K562 (cell line): ENCODE data around the gene LAPTM5. TPM values are rescaled to one million over a fixed set of nuclear protein-coding genes. Genes with fewer than 3 reads are reported as not detected.
A peak's percentile ranks its signal among the peaks of the same experiment; 100 is the strongest.

Experiments used
- HMG20B ChIP-seq: fragments of 250-450 bp; sonication (Bioruptor Pico); IDR thresholded peaks from 2 replicates; pipeline ENCODE4 v1.5.0; 2021; ENCODE audit warnings: mild to moderate bottlenecking
- MECOM ChIP-seq: fragments of 250-450 bp; sonication (Bioruptor Pico); IDR thresholded peaks from 2 replicates; pipeline ENCODE4 v1.8.0; 2022; ENCODE audit warnings: inconsistent platforms
- PCBP1 ChIP-seq: fragments of 200-400 bp; formaldehyde crosslinking; IDR thresholded peaks from 2 replicates; pipeline ENCODE4 v1.6.1; 2018; ENCODE audit warnings: mild to moderate bottlenecking, low read depth, low read length; ENCODE audit not compliant: poor library complexity, severe bottlenecking
- RBM14 ChIP-seq: fragments of 200-400 bp; formaldehyde crosslinking; IDR thresholded peaks from 2 replicates; pipeline ENCODE4 v1.6.1; 2018; ENCODE audit warnings: low read depth, mild to moderate bottlenecking, low read length, moderate library complexity, borderline replicate concordance; ENCODE audit not compliant: insufficient read depth
- RBM22 ChIP-seq: fragments of 200-400 bp; formaldehyde crosslinking; IDR thresholded peaks from 2 replicates; pipeline ENCODE4 v1.6.1; 2018; ENCODE audit warnings: low read length, low read depth; ENCODE audit not compliant: poor library complexity, severe bottlenecking
- RBM25 ChIP-seq: fragments of 200-400 bp; formaldehyde crosslinking; IDR thresholded peaks from 2 replicates; pipeline ENCODE4 v1.6.1; 2018; ENCODE audit warnings: low read length, low read depth, moderate library complexity; ENCODE audit not compliant: severe bottlenecking
- TRIM24 ChIP-seq, 2 experiments: fragments of 450-650 bp; IDR thresholded peaks; 2 replicates each; pipeline ENCODE4 v1.6.1; 2016
- ZBTB2 ChIP-seq: fragments of 450-650 bp; IDR thresholded peaks from 2 replicates; pipeline ENCODE4 v1.6.1; 2016; ENCODE audit warnings: antibody characterized with exemption
- ZBTB5 ChIP-seq: fragments of 450-650 bp; IDR thresholded peaks from 2 replicates; pipeline ENCODE4 v1.6.1; 2017; ENCODE audit warnings: antibody characterized with exemption
- ZNF140 ChIP-seq: fragments of 250-450 bp; sonication (Bioruptor Pico); IDR thresholded peaks from 2 replicates; pipeline ENCODE4 v1.8.0; 2021; ENCODE audit warnings: moderate library complexity, mild to moderate bottlenecking, inconsistent platforms
- polyA plus RNA-seq, 8 experiments: library from polyadenylated mRNA; depleted of rRNA in 4 of 8; stranded (reverse) in 5 of 8; unstranded in 3 of 8; fragments of >200 nt; fragmentation: Nextera tagmentation in 2 of 8; fragmentation: Illumina TruSeq in 1 of 8; extraction: Ambion mirVana in 2 of 8; extraction: Trizol in 1 of 8; gene quantifications; 2 replicates each; pipeline versions ENCODE4 v1.2.1 to v1.2.3, GENCODE V29; 2011 to 2014; ENCODE audit warnings: inconsistent platforms in 1 of 8, missing spikeins in 1 of 8
- total RNA-seq, 7 experiments: library from RNA; depleted of rRNA in 6 of 7; stranded (reverse); fragments of >200 nt in 6 of 7; fragmentation: Illumina TruSeq in 2 of 7; extraction: Trizol in 2 of 7; gene quantifications; 2 replicates each; pipeline versions ENCODE4 v1.2.1 to v1.2.3, GENCODE V29; 2011 to 2021; ENCODE audit warnings: low replicate concordance in 1 of 7

LAPTM5 gene
- total and polyA plus RNA-seq, 9 of the 15 experiments (the other 6 are each of a cell fraction or from before 2014, with no cell fraction given): 2.4 to 47.3 (median 20.3) TPM

- TF ChIP-seq MECOM (CRISPR knock-in tag) (no peak), HMG20B (CRISPR knock-in tag) (no peak), RBM25 (peak; percentile 74), ZBTB2 (no peak), ZNF140 (CRISPR knock-in tag) (no peak), RBM14 (no peak), TRIM24 (IDR thresholded peaks at IDR 0.05) (no peak), ZBTB5 (no peak), PCBP1 (no peak), RBM22 (no peak)
Observed at GRCh38 chr1:30708361-30708728, 49.2 kb downstream of the LAPTM5 start (continued).
